Measurements from ENCODE around the gene DAB2.
A peak's percentile ranks its signal among the peaks of the same experiment; 100 is the strongest.
"Not testable (repeated sequence)": the region's sequence is repeated elsewhere in the genome, so short reads cannot be mapped to it uniquely, and the experiment has no call there.

DAB2 gene

GRCh38 chr5:39376293-39376714, 48.5 kb downstream of the DAB2 start:
- peak; percentile 69 for DNase-seq

- no peak for DNase-seq
Measured at GRCh38 chr5:39373791-39374190, 51.0 kb downstream of the DAB2 start.

GRCh38 chr5:39371367-39371635, 53.5 kb downstream of the DAB2 start:
- DNase-seq = peak; percentile 8

GRCh38 chr5:39370555-39371366, 54.0 kb downstream of the DAB2 start:
- peak; percentile 9 for DNase-seq

- no peak for DNase-seq
Measured at GRCh38 chr5:39369123-39369815, 55.5 kb downstream of the DAB2 start.

- no peak for DNase-seq
Measured at GRCh38 chr5:39368116-39368515, 56.7 kb downstream of the DAB2 start.

GRCh38 chr5:39367711-39368110, 57.1 kb downstream of the DAB2 start:
- DNase-seq = no peak

- DNase-seq = no peak
Measured at GRCh38 chr5:39364367-39364766, 60.4 kb downstream of the DAB2 start, which contains the start of gene C9. TSS of gene C9 (minus strand) at chr5:39364495. CDS start at chr5:39364464, 31 bp downstream.

GRCh38 chr5:39363217-39363616, 61.6 kb downstream of the DAB2 start:
- DNase-seq = no peak

- DNase-seq = no peak
Measured at GRCh38 chr5:39362646-39363045, 62.1 kb downstream of the DAB2 start.

- no peak for DNase-seq
Measured at GRCh38 chr5:39361306-39361705, 63.5 kb downstream of the DAB2 start.

- no peak for DNase-seq
Measured at GRCh38 chr5:39360471-39361111, 64.2 kb downstream of the DAB2 start.

- no peak for DNase-seq
Measured at GRCh38 chr5:39356263-39356662, 68.5 kb downstream of the DAB2 start.

- no peak for DNase-seq
Measured at GRCh38 chr5:39355324-39355723, 69.5 kb downstream of the DAB2 start.

GRCh38 chr5:39353717-39354399, 70.9 kb downstream of the DAB2 start:
- no peak for DNase-seq

- no peak for DNase-seq
Measured at GRCh38 chr5:39352951-39353350, 71.8 kb downstream of the DAB2 start.

GRCh38 chr5:39352170-39352569, 72.6 kb downstream of the DAB2 start:
- no peak for DNase-seq

- DNase-seq = no peak
Measured at GRCh38 chr5:39349484-39349883, 75.3 kb downstream of the DAB2 start.

- no peak for DNase-seq
Measured at GRCh38 chr5:39342460-39342859, 82.3 kb downstream of the DAB2 start.

GRCh38 chr5:39341896-39342295, 82.9 kb downstream of the DAB2 start:
- no peak for DNase-seq

GRCh38 chr5:39340506-39340905, 84.3 kb downstream of the DAB2 start:
- no peak for DNase-seq

GRCh38 chr5:39337252-39337915, 87.4 kb downstream of the DAB2 start:
- DNase-seq = no peak

GRCh38 chr5:39334296-39334695, 90.5 kb downstream of the DAB2 start:
- DNase-seq = not testable (repeated sequence)

Measured in hematopoietic multipotent progenitor cell treated with erythropoietin and hydrocortisone succinate and interleukin-3 and kit ligand, for 8 days (in vitro differentiated cells).